ENCODE results near the gene CPZ.

The CPZ gene

GRCh38 chr4:8639021-8639420, 46.5 kb downstream of the CPZ start:
- no peaks in the 10 kb centered on the region for H3K9me3 ChIP-seq (ENCODE audit: control insufficient read depth, low read length)
- H3K36me3 ChIP-seq (ENCODE audit: control insufficient read depth, insufficient read depth, low read length): no peaks in the 10 kb centered on the region
- H3K27me3 ChIP-seq (ENCODE audit: control insufficient read depth, insufficient read depth, low read length, poor library complexity, severe bottlenecking): no peaks in the 10 kb centered on the region
- 90% methylated on average over 10 of the region's 10 CpGs for WGBS, 2 experiments
- no peak overlapping the region for H3K4me3 ChIP-seq (ENCODE audit: insufficient read depth, low read depth, low read length)
- no peak overlapping the region for H3K27ac ChIP-seq (ENCODE audit: insufficient read depth, low read depth, low read length, poor library complexity, severe bottlenecking)
- H3K4me1 ChIP-seq (ENCODE audit: control insufficient read depth, insufficient read depth, low read length): peaks cover 3% of the 10 kb centered on the region

GRCh38 chr4:8639777-8640720, 47.5 kb downstream of the CPZ start:
- peaks cover 10% of the 10 kb centered on the region for H3K4me1 ChIP-seq (ENCODE audit: control insufficient read depth, insufficient read depth, low read length)
- H3K27ac ChIP-seq (ENCODE audit: insufficient read depth, low read depth, low read length, poor library complexity, severe bottlenecking): no peak overlapping the region
- WGBS, 2 experiments: 93 to 94% methylated on average over 26 of the region's 26 CpGs
- H3K36me3 ChIP-seq (ENCODE audit: control insufficient read depth, insufficient read depth, low read length): no peaks in the 10 kb centered on the region
- no peaks in the 10 kb centered on the region for H3K27me3 ChIP-seq (ENCODE audit: control insufficient read depth, insufficient read depth, low read length, poor library complexity, severe bottlenecking)
- H3K4me3 ChIP-seq (ENCODE audit: insufficient read depth, low read depth, low read length): no peak overlapping the region
- no peaks in the 10 kb centered on the region for H3K9me3 ChIP-seq (ENCODE audit: control insufficient read depth, low read length)

- H3K4me3 ChIP-seq (ENCODE audit: insufficient read depth, low read depth, low read length): no peak overlapping the region
- no peaks in the 10 kb centered on the region for H3K9me3 ChIP-seq (ENCODE audit: control insufficient read depth, low read length)
- no peaks in the 10 kb centered on the region for H3K27me3 ChIP-seq (ENCODE audit: control insufficient read depth, insufficient read depth, low read length, poor library complexity, severe bottlenecking)
- WGBS, 2 experiments: 92 to 93% methylated on average over 11 of the region's 11 CpGs
- H3K27ac ChIP-seq (ENCODE audit: insufficient read depth, low read depth, low read length, poor library complexity, severe bottlenecking): no peak overlapping the region
- peaks cover 10% of the 10 kb centered on the region for H3K4me1 ChIP-seq (ENCODE audit: control insufficient read depth, insufficient read depth, low read length)
- no peaks in the 10 kb centered on the region for H3K36me3 ChIP-seq (ENCODE audit: control insufficient read depth, insufficient read depth, low read length)
Observed at GRCh38 chr4:8640816-8641215, 48.3 kb downstream of the CPZ start.

GRCh38 chr4:8641256-8641655, 48.7 kb downstream of the CPZ start:
- Histone ChIP-seq H3K4me3 (ENCODE audit: insufficient read depth, low read depth, low read length) (no peak overlapping the region), H3K36me3 (ENCODE audit: control insufficient read depth, insufficient read depth, low read length) (no peaks in the 10 kb centered on the region), H3K4me1 (ENCODE audit: control insufficient read depth, insufficient read depth, low read length) (peaks cover 10% of the 10 kb centered on the region), H3K9me3 (ENCODE audit: control insufficient read depth, low read length) (no peaks in the 10 kb centered on the region), H3K27me3 (ENCODE audit: control insufficient read depth, insufficient read depth, low read length, poor library complexity, severe bottlenecking) (no peaks in the 10 kb centered on the region), H3K27ac (ENCODE audit: insufficient read depth, low read depth, low read length, poor library complexity, severe bottlenecking) (no peak overlapping the region)
- WGBS, 2 experiments: 93 to 97% methylated on average over 15 of the region's 15 CpGs

GRCh38 chr4:8641931-8642650, 49.5 kb downstream of the CPZ start:
- H3K4me1 ChIP-seq (ENCODE audit: control insufficient read depth, insufficient read depth, low read length): peaks cover 10% of the 10 kb centered on the region
- 93 to 95% methylated on average over 16 of the region's 16 CpGs for WGBS, 2 experiments
- no peak overlapping the region for H3K27ac ChIP-seq (ENCODE audit: insufficient read depth, low read depth, low read length, poor library complexity, severe bottlenecking)
- H3K4me3 ChIP-seq (ENCODE audit: insufficient read depth, low read depth, low read length): no peak overlapping the region
- H3K9me3 ChIP-seq (ENCODE audit: control insufficient read depth, low read length): no peaks in the 10 kb centered on the region
- no peaks in the 10 kb centered on the region for H3K27me3 ChIP-seq (ENCODE audit: control insufficient read depth, insufficient read depth, low read length, poor library complexity, severe bottlenecking)
- H3K36me3 ChIP-seq (ENCODE audit: control insufficient read depth, insufficient read depth, low read length): no peaks in the 10 kb centered on the region

- 90 to 91% methylated on average over 11 of the region's 12 CpGs for WGBS, 2 experiments
- H3K4me1 ChIP-seq (ENCODE audit: control insufficient read depth, insufficient read depth, low read length): peaks cover 10% of the 10 kb centered on the region
- H3K27ac ChIP-seq (ENCODE audit: insufficient read depth, low read depth, low read length, poor library complexity, severe bottlenecking): no peak overlapping the region
- H3K36me3 ChIP-seq (ENCODE audit: control insufficient read depth, insufficient read depth, low read length): no peaks in the 10 kb centered on the region
- H3K4me3 ChIP-seq (ENCODE audit: insufficient read depth, low read depth, low read length): no peak overlapping the region
- no peaks in the 10 kb centered on the region for H3K27me3 ChIP-seq (ENCODE audit: control insufficient read depth, insufficient read depth, low read length, poor library complexity, severe bottlenecking)
- no peaks in the 10 kb centered on the region for H3K9me3 ChIP-seq (ENCODE audit: control insufficient read depth, low read length)
Observed at GRCh38 chr4:8642651-8643321, 50.2 kb downstream of the CPZ start.

- WGBS, 2 experiments: 91% methylated on average over 6 of the region's 6 CpGs
- no peak overlapping the region for H3K4me3 ChIP-seq (ENCODE audit: insufficient read depth, low read depth, low read length)
- no peaks in the 10 kb centered on the region for H3K36me3 ChIP-seq (ENCODE audit: control insufficient read depth, insufficient read depth, low read length)
- H3K4me1 ChIP-seq (ENCODE audit: control insufficient read depth, insufficient read depth, low read length): peaks cover 10% of the 10 kb centered on the region
- no peaks in the 10 kb centered on the region for H3K9me3 ChIP-seq (ENCODE audit: control insufficient read depth, low read length)
- H3K27me3 ChIP-seq (ENCODE audit: control insufficient read depth, insufficient read depth, low read length, poor library complexity, severe bottlenecking): no peaks in the 10 kb centered on the region
- no peak overlapping the region for H3K27ac ChIP-seq (ENCODE audit: insufficient read depth, low read depth, low read length, poor library complexity, severe bottlenecking)
Observed at GRCh38 chr4:8643441-8643840, 50.9 kb downstream of the CPZ start.

- WGBS, 2 experiments: 81 to 83% methylated on average over 22 of the region's 22 CpGs
- Histone ChIP-seq H3K27me3 (ENCODE audit: control insufficient read depth, insufficient read depth, low read length, poor library complexity, severe bottlenecking) (no peaks in the 10 kb centered on the region), H3K4me1 (ENCODE audit: control insufficient read depth, insufficient read depth, low read length) (peaks cover 12% of the 10 kb centered on the region), H3K9me3 (ENCODE audit: control insufficient read depth, low read length) (no peaks in the 10 kb centered on the region), H3K36me3 (ENCODE audit: control insufficient read depth, insufficient read depth, low read length) (no peaks in the 10 kb centered on the region), H3K4me3 (ENCODE audit: insufficient read depth, low read depth, low read length) (no peak overlapping the region), H3K27ac (ENCODE audit: insufficient read depth, low read depth, low read length, poor library complexity, severe bottlenecking) (no peak overlapping the region)
Observed at GRCh38 chr4:8643986-8644385, 51.4 kb downstream of the CPZ start.

- Histone ChIP-seq H3K4me3 (ENCODE audit: insufficient read depth, low read depth, low read length) (no peak overlapping the region), H3K27ac (ENCODE audit: insufficient read depth, low read depth, low read length, poor library complexity, severe bottlenecking) (no peak overlapping the region), H3K36me3 (ENCODE audit: control insufficient read depth, insufficient read depth, low read length) (no peaks in the 10 kb centered on the region), H3K4me1 (ENCODE audit: control insufficient read depth, insufficient read depth, low read length) (peaks cover 16% of the 10 kb centered on the region), H3K27me3 (ENCODE audit: control insufficient read depth, insufficient read depth, low read length, poor library complexity, severe bottlenecking) (no peaks in the 10 kb centered on the region), H3K9me3 (ENCODE audit: control insufficient read depth, low read length) (no peaks in the 10 kb centered on the region)
- WGBS, 2 experiments: 60 to 63% methylated on average over 9 of the region's 9 CpGs
Observed at GRCh38 chr4:8644461-8644891, 51.9 kb downstream of the CPZ start.

Measured in ectodermal cell (in vitro differentiated cells).